ENCODE data around the gene PHLDB1.
"Not testable (repeated sequence)": the region's sequence is repeated elsewhere in the genome, so short reads cannot be mapped to it uniquely, and the experiment has no call there.

Gene PHLDB1

GRCh38 chr11:118606157-118606843 is 1.1 kb upstream of the PHLDB1 start:
- DNase-seq = no peak

GRCh38 chr11:118606844-118607228 is 579 bp upstream of the PHLDB1 start:
- DNase-seq = no peak

- peak; percentile 47 to 83 for DNase-seq
These were observed 1.2 kb downstream of the PHLDB1 start for GRCh38 chr11:118608360-118609227.

GRCh38 chr11:118609380-118610224 is 2.2 kb downstream of the PHLDB1 start:
- DNase-seq = no peak

GRCh38 chr11:118610225-118610772 is 2.9 kb downstream of the PHLDB1 start:
- DNase-seq = no peak

GRCh38 chr11:118610773-118611432 is 3.5 kb downstream of the PHLDB1 start:
- DNase-seq = peak; percentile 43 to 66

- DNase-seq = not testable (repeated sequence)
These were observed 4.0 kb downstream of the PHLDB1 start for GRCh38 chr11:118611433-118611795.

- DNase-seq = no peak
These were observed 5.0 kb downstream of the PHLDB1 start for GRCh38 chr11:118612378-118612777.

GRCh38 chr11:118614511-118614910 is 7.1 kb downstream of the PHLDB1 start:
- DNase-seq = no peak

- DNase-seq = no peak
These were observed 8.0 kb downstream of the PHLDB1 start for GRCh38 chr11:118615282-118615975.

GRCh38 chr11:118615976-118616371 is 8.6 kb downstream of the PHLDB1 start:
- DNase-seq = no peak

GRCh38 chr11:118618115-118618990 is 10.9 kb downstream of the PHLDB1 start:
- DNase-seq = no peak

- DNase-seq = no peak
These were observed 11.6 kb downstream of the PHLDB1 start for GRCh38 chr11:118618991-118619375.

GRCh38 chr11:118619444-118620197 is 12.2 kb downstream of the PHLDB1 start:
- DNase-seq = peak; percentile 79 to 85

- DNase-seq = peak in 1 of 2 donors; percentile 22
These were observed 13.2 kb downstream of the PHLDB1 start for GRCh38 chr11:118620529-118621070.

GRCh38 chr11:118621071-118621783 is 13.8 kb downstream of the PHLDB1 start:
- peak; percentile 43 to 54 for DNase-seq

- no peak for DNase-seq
These were observed 14.5 kb downstream of the PHLDB1 start for GRCh38 chr11:118621784-118622375.

Measured in inflammatory macrophage (primary cell).